ENCODE data around the gene KCNMB3.
"Not testable (repeated sequence)": the region's sequence is repeated elsewhere in the genome, so short reads cannot be mapped to it uniquely, and the experiment has no call there.

The KCNMB3 gene

GRCh38 chr3:179264449-179264848 is 13.5 kb upstream of the KCNMB3 start:
- no peak for DNase-seq (ENCODE audit: low read depth in 2 of 2)

GRCh38 chr3:179263134-179263533 is 12.2 kb upstream of the KCNMB3 start:
- no peak for DNase-seq (ENCODE audit: low read depth in 2 of 2)

GRCh38 chr3:179260949-179261765 is 10.2 kb upstream of the KCNMB3 start:
- peak; percentile 33 to 49 for DNase-seq (ENCODE audit: low read depth in 2 of 2)

GRCh38 chr3:179259959-179260756 is 9.2 kb upstream of the KCNMB3 start:
- not testable (repeated sequence) for DNase-seq (ENCODE audit: low read depth in 2 of 2)

- DNase-seq (ENCODE audit: low read depth in 2 of 2): no peak
Measured at GRCh38 chr3:179258820-179259219, 7.9 kb upstream of the KCNMB3 start.

GRCh38 chr3:179257742-179258141 is 6.8 kb upstream of the KCNMB3 start:
- not testable (repeated sequence) for DNase-seq (ENCODE audit: low read depth in 2 of 2)

GRCh38 chr3:179256813-179257212 is 5.9 kb upstream of the KCNMB3 start:
- DNase-seq (ENCODE audit: low read depth in 2 of 2): no peak

- DNase-seq (ENCODE audit: low read depth in 2 of 2): no peak
Measured at GRCh38 chr3:179247289-179248015, 3.5 kb downstream of the KCNMB3 start.

GRCh38 chr3:179244878-179245277 is 6.0 kb downstream of the KCNMB3 start:
- DNase-seq (ENCODE audit: low read depth in 2 of 2): no peak

GRCh38 chr3:179242859-179243258 is 8.1 kb downstream of the KCNMB3 start:
- not testable (repeated sequence) for DNase-seq (ENCODE audit: low read depth in 2 of 2)

- DNase-seq (ENCODE audit: low read depth in 2 of 2): not testable (repeated sequence)
Measured at GRCh38 chr3:179240299-179240698, 10.6 kb downstream of the KCNMB3 start.

- DNase-seq (ENCODE audit: low read depth in 2 of 2): no peak
Measured at GRCh38 chr3:179236669-179237301, 14.1 kb downstream of the KCNMB3 start.

- no peak for DNase-seq (ENCODE audit: low read depth in 2 of 2)
Measured at GRCh38 chr3:179234199-179234598, 16.7 kb downstream of the KCNMB3 start.

- DNase-seq (ENCODE audit: low read depth in 2 of 2): no peak
Measured at GRCh38 chr3:179233043-179233442, 17.9 kb downstream of the KCNMB3 start.

- no peak for DNase-seq (ENCODE audit: low read depth in 2 of 2)
Measured at GRCh38 chr3:179229177-179229576, 21.7 kb downstream of the KCNMB3 start.

- DNase-seq (ENCODE audit: low read depth in 2 of 2): no peak
Measured at GRCh38 chr3:179227349-179227748, 23.6 kb downstream of the KCNMB3 start.

GRCh38 chr3:179224584-179224983 is 26.3 kb downstream of the KCNMB3 start:
- DNase-seq (ENCODE audit: low read depth in 2 of 2): no peak

GRCh38 chr3:179223548-179223947 is 27.4 kb downstream of the KCNMB3 start:
- DNase-seq (ENCODE audit: low read depth in 2 of 2): no peak

- DNase-seq (ENCODE audit: low read depth in 2 of 2): not testable (repeated sequence)
Measured at GRCh38 chr3:179218213-179218612, 32.7 kb downstream of the KCNMB3 start.

GRCh38 chr3:179215550-179215949 is 35.4 kb downstream of the KCNMB3 start:
- DNase-seq (ENCODE audit: low read depth in 2 of 2): not testable (repeated sequence)

GRCh38 chr3:179200790-179201189 is 50.1 kb downstream of the KCNMB3 start:
- no peak for DNase-seq (ENCODE audit: low read depth in 2 of 2)

- no peak for DNase-seq (ENCODE audit: low read depth in 2 of 2)
Measured at GRCh38 chr3:179196700-179197099, 54.2 kb downstream of the KCNMB3 start.
